HG03521 (cell line): ENCODE results near the gene TAT.
"Not testable (repeated sequence)": the region's sequence is repeated elsewhere in the genome, so short reads cannot be mapped to it uniquely, and the experiment has no call there.

Experiments used
- ATAC-seq: cut with Tn5 transposase; IDR thresholded peaks from one replicate; pipeline ENCODE4 v1.9.1; 2021; ENCODE audit warnings: mild to moderate bottlenecking, moderate library complexity; ENCODE audit not compliant: unreplicated experiment

The TAT gene

DNA sequence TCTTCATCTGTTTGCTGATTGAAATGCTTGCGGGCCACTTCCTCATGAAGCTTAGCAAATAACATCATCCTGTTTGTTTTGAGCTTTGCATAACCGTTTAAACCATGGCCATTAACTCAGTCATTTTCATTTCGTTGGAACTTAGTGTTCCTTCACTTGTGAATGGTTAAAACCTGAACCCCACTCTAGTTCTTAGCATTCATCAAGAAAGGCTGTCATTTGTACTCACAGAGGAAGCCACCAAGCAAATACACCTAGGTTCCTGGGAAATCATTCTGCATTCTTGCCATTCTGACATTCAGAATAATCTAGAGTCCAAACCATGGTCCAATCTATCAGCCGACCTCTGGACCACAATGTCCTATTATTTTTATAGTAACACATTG is 8.4 kb upstream of the TAT start:
- no peak for ATAC-seq

DNA sequence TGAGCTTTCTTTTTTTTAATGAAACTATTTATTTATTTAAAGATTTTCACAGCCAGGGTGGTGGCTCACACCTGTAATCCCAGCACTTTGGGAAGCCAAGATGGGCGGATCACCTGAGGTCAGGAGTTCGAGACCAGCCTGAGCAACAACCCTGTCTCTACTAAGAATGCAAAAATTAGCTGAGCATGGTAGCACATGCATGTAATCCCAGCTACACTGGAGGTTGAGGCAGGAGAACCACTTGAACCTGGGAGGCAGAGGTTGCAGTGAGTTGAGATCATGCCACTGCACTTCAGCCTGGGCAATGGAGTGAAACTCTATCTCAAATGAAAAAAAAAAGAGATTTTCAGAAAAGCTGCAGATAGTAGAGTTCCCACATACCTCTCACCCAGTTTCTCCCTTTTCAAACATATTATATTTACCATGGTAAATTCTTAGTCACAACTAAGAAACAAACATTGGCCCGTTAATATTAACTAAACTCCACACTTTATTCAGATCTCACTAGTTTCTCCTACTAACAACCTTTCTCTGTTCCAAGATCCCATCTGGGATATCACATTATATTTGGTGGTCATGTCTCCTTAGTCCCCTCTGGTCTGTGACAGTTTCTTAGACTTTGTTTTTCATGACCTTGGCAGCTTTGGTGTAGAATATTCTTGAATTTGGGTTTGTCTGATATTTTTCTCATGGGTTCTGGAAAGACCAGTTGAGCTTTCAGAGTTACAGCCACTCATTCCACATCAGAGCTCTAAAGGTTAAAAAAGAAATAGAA is 7.8 kb upstream of the TAT start:
- no peak for ATAC-seq

DNA sequence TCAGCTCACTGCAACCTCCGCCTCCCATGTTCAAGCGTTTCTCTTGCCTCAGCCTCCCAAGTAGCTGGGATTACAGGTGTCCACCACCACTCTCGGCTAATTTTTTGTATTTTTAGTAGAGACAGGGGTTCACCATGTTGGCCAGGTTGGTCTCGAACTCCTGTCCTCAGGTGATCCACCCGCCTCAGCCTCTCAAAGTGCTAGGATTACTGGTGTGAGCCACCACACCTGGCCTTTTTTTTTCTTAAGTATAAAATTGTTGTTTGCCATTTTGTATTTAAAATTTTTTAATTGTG is 5.6 kb upstream of the TAT start:
- not testable (repeated sequence) for ATAC-seq

GRCh38 chr16:71574702-71575101 is 2.2 kb downstream of the TAT start:
- no peak for ATAC-seq

- no peak for ATAC-seq
Measured at GRCh38 chr16:71573387-71574094, 3.4 kb downstream of the TAT start.

GRCh38 chr16:71572497-71573116 is 4.3 kb downstream of the TAT start:
- ATAC-seq: no peak

GRCh38 chr16:71570144-71570543 is 6.7 kb downstream of the TAT start:
- no peak for ATAC-seq

DNA sequence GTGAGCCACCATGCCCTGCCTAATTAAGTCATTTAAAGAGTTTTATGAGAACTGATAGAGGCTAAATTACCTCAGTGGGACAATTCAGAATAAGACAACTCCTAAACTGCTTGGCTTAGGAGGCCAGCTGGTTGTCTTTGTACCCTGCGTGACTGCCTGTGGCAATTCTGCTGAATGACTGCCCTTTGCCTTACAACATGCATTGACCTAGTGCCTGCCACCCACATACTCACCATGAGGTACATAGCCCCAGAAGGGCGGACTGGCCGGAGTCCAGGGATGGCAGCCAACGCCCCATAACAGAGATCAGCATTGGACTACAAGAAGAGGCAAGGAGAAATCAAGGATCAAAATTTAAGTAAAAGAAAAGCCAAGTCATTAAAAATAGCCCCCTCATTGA is 7.3 kb downstream of the TAT start:
- no peak for ATAC-seq

- ATAC-seq: no peak
Measured at GRCh38 chr16:71568551-71568950, 8.3 kb downstream of the TAT start.

DNA sequence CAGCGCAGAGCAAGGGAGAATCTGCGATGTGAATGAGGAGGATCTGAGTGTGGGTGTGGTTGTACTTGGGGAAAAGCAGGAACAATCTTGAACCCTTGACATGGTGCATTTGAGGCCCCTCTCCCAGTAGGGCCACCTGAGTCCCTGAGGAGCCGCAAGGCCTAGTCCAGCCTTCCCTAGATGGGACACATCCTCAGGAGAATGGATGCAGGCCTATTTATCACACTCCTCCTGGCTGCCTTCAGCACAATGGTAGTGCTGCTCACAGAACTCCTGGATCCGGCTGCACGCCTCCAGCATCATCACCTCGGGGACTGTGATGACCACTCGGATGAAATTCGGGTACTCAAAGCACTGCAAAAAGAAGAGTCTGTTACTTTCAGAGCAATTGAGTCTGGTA is 9.0 kb downstream of the TAT start:
- ATAC-seq: no peak

GRCh38 chr16:71565812-71566700 is 10.8 kb downstream of the TAT start:
- ATAC-seq: no peak

- ATAC-seq: no peak
Measured at GRCh38 chr16:71564335-71564967, 12.4 kb downstream of the TAT start.

GRCh38 chr16:71562552-71562951 is 14.3 kb downstream of the TAT start:
- ATAC-seq: no peak

- ATAC-seq: not testable (repeated sequence)
Measured at GRCh38 chr16:71561886-71562285, 15.0 kb downstream of the TAT start.

DNA sequence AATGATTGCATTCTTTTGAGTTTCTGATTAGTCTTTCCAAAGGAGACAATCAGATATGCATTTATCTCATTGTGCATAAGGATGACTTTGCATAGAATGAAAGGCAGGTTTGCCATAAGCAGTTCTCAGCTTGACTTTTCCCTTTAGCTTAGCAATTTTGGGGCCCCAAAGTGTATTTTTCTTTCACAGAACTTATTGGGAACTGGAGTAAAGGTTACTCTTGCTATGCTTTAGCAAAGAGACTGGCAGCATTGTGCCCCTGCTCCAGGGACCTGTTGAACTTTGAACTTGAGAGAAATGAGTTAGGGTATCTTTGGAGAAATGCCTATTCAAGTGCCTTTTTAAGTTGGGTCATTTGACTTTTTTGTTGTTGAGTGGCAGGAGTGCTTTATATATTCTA is 17.0 kb downstream of the TAT start:
- ATAC-seq: no peak

DNA sequence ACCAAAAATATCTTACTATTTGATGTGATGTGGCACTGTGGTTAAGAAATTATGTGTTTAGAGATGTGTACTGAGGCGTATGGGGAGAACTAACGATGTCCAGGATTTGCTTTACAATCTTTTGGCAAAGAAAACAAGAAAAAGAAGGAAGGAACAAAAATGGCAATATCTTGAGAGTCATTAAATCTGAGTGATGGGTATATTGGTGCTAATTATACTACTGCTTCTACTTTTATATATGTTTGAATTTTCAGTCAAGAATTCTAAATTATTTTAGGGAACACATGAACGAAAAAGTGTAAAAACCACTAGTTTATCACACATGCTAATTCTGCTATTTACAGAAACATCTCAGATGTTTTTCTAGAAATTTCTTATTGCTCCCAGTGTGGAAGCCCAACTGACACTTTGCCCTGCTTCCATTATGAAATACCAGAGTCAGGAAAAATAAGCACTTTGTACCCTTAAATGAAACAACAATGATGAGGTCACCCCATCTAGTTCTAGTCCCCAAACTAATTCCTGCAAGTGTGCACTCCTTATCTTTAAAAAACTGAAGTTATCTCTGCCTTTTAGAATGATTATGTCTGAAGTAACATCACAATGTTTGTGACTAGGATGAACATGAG is 18.8 kb downstream of the TAT start:
- no peak for ATAC-seq

DNA sequence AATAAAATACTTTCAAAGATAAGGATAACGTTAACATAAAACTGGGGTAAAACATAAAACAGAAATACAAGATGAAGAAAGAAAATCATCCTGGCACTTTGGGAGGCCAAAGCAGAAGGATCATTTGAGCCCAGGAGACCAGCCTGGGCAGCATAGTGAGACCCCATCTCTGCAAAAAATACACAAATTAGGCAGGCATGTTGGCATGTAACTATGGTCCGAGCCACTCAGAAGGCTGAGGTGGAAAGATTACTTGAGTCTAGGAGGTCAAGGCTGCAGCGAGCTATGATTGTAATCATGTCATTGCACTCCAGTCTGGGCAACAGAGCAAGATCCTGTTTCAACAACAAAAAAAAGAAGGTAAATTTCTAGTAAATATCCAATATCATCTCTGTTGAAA is 19.6 kb downstream of the TAT start:
- no peak for ATAC-seq

- ATAC-seq: no peak
Measured at GRCh38 chr16:71555230-71555891, 21.5 kb downstream of the TAT start.

GRCh38 chr16:71552698-71553503 is 24.0 kb downstream of the TAT start:
- no peak for ATAC-seq
